ENCODE measurements around the gene LACRT. TPM values are rescaled to one million over a fixed set of nuclear protein-coding genes. Genes with fewer than 3 reads are reported as not detected.

The LACRT gene
- total and polyA plus RNA-seq, 2 of the 8 experiments (the other 6 are each of a cell fraction or from before 2014, with no cell fraction given), result not detected

- Histone ChIP-seq H3K36me3 (ENCODE audit: control insufficient read depth in 2 of 4, insufficient read depth in 4 of 4, low read length in 3 of 4) (no peaks in the 10 kb centered on the region), H4K8ac (ENCODE audit: extremely low read depth, insufficient read depth, low read length) (no peak overlapping the region), H3K4me2 (ENCODE audit: insufficient read depth in 1 of 2, low read depth in 2 of 2, low read length in 2 of 2) (peak overlapping the region; percentile 58 to 70), H3K79me2 (ENCODE audit: control insufficient read depth in 1 of 2, insufficient read depth in 2 of 2, low read length in 2 of 2) (no peaks in the 10 kb centered on the region), H3K4me1 (replicated peaks in 1 of 4; ENCODE audit: control insufficient read depth in 3 of 4, insufficient read depth in 4 of 4, low read length in 3 of 4) (peaks cover 0 to 26% (median 16%) of the 10 kb centered on the region in 4 experiments; a peak in 6 of 7 replicates), H3K79me1 (ENCODE audit: low read depth, low read length) (no peaks in the 10 kb centered on the region; the same call in 1 of the 2 replicates), H3K27me3 (replicated peaks in 1 of 4; ENCODE audit: control insufficient read depth in 3 of 4, extremely low read depth in 1 of 4, insufficient read depth in 3 of 4, low read length in 3 of 4) (peaks cover 2 to 53% (median 42%) of the 10 kb centered on the region in 4 experiments), H3K23me2 (ENCODE audit: low read depth, low read length) (peaks cover 9% of the 10 kb centered on the region; the same call in 1 of the 2 replicates), H3K56ac (replicated peaks; ENCODE audit: insufficient read length, low read depth, low read length) (no peak overlapping the region), H3K23ac (ENCODE audit: insufficient read length) (no peak overlapping the region), H2BK12ac (ENCODE audit: low read depth, low read length) (no peak overlapping the region), H3K4ac (replicated peaks; ENCODE audit: insufficient read length, low read depth, low read length) (no peak overlapping the region), H2AFZ (ENCODE audit: low read length) (no peak overlapping the region), H2BK120ac (replicated peaks; ENCODE audit: low read depth, low read length) (no peak overlapping the region), H2BK5ac (ENCODE audit: low read depth, low read length) (no peak overlapping the region), H3K9ac (replicated peaks in 1 of 4; ENCODE audit: extremely low read depth in 1 of 4, low read depth in 3 of 4, low read length in 3 of 4) (no peak overlapping the region), H3K4me3 (ENCODE audit: extremely low read depth in 1 of 4, insufficient read depth in 2 of 4, low read depth in 3 of 4, low read length in 4 of 4) (peak overlapping the region; percentile 42 to 88 (median 64)), H3K27ac (ENCODE audit: low read depth, low read length) (no peak overlapping the region), H3K18ac (ENCODE audit: extremely low read depth, low read length) (no peak overlapping the region; the same call in 1 of the 2 replicates), H3K14ac (ENCODE audit: insufficient read length) (no peak overlapping the region), H3K9me3 (ENCODE audit: insufficient read depth in 2 of 2, low read depth in 1 of 2, low read length in 1 of 2) (no peaks in the 10 kb centered on the region), H4K91ac (replicated peaks; ENCODE audit: insufficient read length, low read length) (no peak overlapping the region), H4K20me1 (replicated peaks in 1 of 2; ENCODE audit: control insufficient read depth in 1 of 2, insufficient read depth in 2 of 2, low read length in 2 of 2) (no peaks in the 10 kb centered on the region), H2BK15ac (ENCODE audit: low read length) (no peak overlapping the region), H4K5ac (ENCODE audit: insufficient read length, low read depth, low read length) (no peak overlapping the region), H2BK20ac (ENCODE audit: low read length) (no peak overlapping the region), H2AK5ac (ENCODE audit: low read depth, low read length) (no peak overlapping the region)
- 23 to 100% methylated on average over 2 to 13 of the region's 13 CpGs for WGBS, 2 experiments (ENCODE audit: extremely low coverage in 1 of 2, insufficient coverage in 1 of 2, insufficient read length in 1 of 2, insufficient replicate concordance in 2 of 2, low coverage in 1 of 2, low lambda C conversion rate in 2 of 2, missing lambda C conversion rate in 1 of 2)
- ChIA-PET CTCF (ENCODE audit: partially characterized antibody) (interaction anchor here (1.7 to 8.2 kb wide), 3 partner anchors 9 to 16 kb away, joined by 5 to 99 read pairs (median 48); no protein-coding TSS in a partner anchor), POLR2A (ENCODE audit: partially characterized antibody) (no interaction called here)
- FAIRE-seq (no peak), DNase-seq (ENCODE audit: low read depth in 1 of 2, low spot score in 2 of 2) (no peak)
- TF ChIP-seq TCF12 (IDR thresholded peaks at IDR 0.05; ENCODE audit: low read depth, low read length), result no peak
- no peak for TF ChIP-seq GABPA (IDR thresholded peaks at IDR 0.05; ENCODE audit: borderline replicate concordance, insufficient read depth, low read length)
- TF ChIP-seq CHD1 (IDR thresholded peaks at IDR 0.05; ENCODE audit: low read depth, low read length), result no peak
- peak; percentile 100 for TF ChIP-seq KDM1A (IDR thresholded peaks at IDR 0.05; ENCODE audit: borderline replicate concordance, low read length)
- TF ChIP-seq ASH2L (IDR thresholded peaks at IDR 0.05; ENCODE audit: low read length), result no peak
- no peak for TF ChIP-seq CREB1 (IDR thresholded peaks at IDR 0.05)
- TF ChIP-seq EGR1 (IDR thresholded peaks at IDR 0.05; ENCODE audit: borderline replicate concordance, low read depth, low read length), result no peak
- no peak for TF ChIP-seq E2F6 (IDR thresholded peaks at IDR 0.05)
These were observed 45.8 kb downstream of the LACRT start for GRCh38 chr12:54588890-54589267.

Measured in H1 (cell line).